GM15510 (cell line): ENCODE measurements around the gene TRPC4AP.

Source experiments
- POLR2A ChIP-seq: IDR thresholded peaks from 3 replicates; pipeline ENCODE4 v1.6.1; 2011; ENCODE audit warnings: borderline replicate concordance; ENCODE audit not compliant: insufficient read length; ENCODE audit errors: extremely low read depth

Gene TRPC4AP

DNA sequence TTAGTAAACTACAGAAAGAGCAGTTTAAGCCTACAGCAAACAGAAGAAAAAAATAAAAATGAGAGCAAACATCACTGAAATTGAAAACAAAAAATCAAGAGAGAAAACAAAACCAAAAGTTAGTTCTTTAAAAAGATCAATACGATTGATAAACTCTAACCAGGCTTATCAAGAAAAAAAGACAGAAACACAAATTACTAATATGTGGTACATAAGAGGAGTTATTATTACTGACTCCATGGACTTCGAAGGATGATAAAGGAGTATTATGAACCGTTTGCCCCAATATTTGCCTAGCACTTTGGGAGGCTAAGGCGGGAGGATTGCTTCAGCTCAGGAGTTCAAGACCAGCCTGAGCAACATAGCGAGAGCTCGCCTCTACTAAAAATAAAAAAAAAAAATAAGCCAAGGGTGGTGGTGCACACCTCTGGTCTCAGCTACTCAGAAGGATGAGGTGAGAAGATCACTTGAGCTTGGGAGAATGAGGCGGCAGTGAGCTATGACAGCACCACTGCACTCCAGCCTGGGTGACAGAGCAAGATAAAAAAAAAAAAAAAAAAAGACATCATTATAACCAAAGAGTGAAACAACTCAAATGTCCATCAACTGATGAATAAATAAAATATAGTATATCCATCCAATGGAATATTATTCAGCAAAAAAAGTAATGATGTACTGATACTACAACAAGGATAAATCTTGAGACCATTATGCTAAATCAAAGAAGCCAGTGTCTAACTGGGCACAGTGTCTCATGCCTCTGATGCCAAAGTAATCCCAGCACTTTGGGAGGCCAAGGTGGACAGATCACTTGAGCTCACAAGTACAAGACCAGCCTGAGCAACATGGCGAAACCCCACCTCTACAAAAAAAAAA, 12.9 kb downstream of the TRPC4AP start:
- no peak for TF ChIP-seq POLR2A

DNA sequence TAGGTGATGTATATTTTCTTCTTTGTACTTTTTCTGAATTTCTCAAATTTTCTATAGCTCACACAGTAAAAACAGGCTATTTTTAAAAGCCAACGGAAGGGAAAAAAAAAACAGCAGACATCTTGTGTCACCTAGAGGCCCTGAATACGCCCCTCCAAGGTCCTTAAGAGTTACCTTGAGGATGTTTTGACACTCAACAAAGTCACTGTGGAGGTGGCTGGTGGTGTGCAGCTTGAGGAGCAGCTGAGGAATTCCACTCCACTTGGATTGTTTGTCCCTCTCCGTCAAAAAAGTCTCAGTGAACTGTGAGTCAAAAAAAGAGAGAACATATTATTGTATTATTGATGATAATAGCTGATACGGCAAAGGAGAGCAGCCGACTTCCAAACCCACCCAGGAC, 14.7 kb downstream of the TRPC4AP start:
- TF ChIP-seq POLR2A: no peak

DNA sequence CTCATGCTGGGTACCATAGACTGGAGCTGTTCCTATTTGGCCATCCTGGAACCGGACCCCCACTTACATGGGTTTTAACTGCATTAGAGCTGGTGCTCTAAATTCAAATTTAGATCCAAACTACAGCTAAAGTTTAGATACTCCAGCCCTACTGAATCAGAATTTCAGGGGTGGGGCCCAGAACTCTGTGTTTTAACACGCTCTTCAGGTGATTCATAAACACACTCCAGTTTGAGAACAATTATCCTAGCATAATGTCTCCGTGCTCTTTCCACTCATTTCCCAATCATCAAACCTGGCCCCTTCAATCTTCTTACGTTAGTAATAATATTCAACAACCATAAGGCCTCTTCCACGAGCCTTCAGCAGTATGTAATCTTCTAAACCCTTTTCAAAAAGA, 15.3 kb downstream of the TRPC4AP start:
- TF ChIP-seq POLR2A: no peak

DNA sequence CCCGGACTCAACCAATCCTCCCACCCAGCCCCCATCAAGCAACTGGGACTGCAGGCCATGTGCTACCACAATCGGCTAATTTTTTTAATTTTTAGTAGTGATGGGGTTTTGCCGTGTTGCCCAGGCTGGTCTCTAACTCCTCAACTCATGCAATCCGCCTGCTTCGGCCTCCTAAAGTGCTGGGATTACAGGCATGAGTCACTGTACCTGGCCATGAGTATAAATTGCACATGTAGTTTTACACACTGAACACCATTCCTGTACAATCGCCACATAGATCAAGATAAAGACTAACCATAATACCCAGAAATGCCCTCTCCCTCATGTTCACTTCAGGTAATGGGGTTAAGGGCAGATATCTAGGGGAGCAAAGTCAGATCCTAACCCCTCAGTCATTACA, 26.4 kb downstream of the TRPC4AP start:
- TF ChIP-seq POLR2A: no peak

DNA sequence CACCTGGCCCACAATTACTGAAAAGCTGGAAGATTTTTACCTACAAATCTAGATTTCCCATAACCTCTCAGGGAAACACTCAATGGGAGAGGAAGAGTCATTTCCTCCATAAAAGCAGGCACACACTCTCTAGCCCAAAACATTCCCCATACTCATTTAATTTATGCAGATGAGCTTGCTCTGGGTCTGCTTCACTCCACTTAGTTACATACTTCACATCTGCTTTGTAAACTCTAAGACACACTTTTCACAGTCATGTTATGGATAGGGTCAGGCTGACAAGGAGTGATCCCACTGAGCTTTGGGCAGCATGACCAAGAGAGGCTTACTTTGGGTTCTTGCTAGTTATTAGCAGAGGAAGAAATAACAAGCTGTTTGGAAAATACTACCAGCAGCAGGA, 27.4 kb downstream of the TRPC4AP start:
- TF ChIP-seq POLR2A: no peak

DNA sequence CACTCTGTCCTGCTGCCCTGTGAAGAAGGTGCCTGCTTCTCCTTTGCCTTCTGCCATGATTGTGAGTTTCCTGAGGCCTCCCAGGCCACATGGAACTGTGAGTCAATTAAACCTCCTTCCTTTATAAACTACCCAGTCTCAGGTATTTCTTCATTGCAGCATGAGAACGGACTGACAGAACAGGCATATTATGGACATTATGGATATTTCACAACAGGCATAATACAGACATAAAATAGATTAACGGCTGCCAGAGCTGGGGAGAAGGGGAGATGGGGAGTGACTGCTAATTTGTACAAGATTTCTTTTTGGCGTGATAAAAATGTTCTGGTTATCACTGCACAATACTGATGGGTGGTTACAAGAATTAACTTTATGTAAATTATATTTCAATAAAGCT, 29.4 kb downstream of the TRPC4AP start:
- no peak for TF ChIP-seq POLR2A

DNA sequence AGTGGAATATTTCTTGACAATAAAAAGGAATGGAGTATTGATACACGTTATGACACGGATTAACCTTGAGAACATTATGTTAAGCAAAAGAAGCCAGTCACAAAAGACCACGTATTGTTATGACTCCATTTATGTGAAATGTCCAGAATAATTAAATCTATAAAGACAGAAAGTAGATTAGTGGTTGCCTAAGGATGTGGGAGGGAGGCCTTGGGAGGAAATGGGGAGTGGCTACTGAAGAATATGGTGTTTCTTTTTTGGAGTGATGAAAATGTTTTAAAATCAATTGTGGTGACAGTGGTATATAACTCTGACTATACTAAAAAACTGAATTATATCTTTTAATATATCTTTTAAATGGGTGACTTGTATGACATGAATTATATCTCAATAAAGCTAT, 30.1 kb downstream of the TRPC4AP start:
- TF ChIP-seq POLR2A: no peak

DNA sequence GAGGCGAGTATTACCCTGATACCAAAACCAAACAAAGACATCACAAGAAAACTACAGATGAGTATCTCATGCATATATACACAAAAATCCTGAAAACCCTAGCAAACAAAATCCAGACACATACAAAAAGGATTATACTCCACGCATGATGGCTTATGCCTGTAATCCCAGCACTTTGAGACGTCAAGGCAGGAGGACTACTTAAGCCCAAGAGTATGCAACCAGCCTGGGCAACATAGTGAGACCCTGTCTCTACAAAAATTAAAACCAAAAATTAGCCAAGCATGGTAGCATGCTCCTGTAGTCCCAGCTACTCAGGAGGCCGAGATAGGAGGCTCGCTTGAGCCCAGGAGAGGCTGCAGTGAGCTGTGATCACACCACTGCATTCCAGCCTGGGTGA, 32.4 kb downstream of the TRPC4AP start:
- TF ChIP-seq POLR2A: no peak

DNA sequence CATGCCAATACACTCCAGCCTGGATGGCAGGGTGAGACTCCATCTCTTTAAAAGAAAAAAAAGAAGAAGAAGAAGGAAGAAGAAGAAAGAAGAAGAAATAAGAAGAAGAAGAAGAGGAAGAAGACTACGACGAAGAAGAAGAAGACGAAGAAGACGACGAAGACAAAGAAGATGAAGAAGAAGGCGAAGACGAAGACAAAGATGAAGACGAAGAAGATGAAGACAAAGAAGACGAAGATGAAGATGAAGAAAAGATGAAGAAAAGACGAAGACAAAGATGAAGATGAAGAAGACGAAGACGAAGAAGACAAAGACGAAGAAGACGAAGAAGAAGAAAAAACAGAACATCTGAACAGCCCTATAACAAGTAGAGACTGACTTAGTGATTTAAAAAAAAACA, 33.0 kb downstream of the TRPC4AP start:
- no peak for TF ChIP-seq POLR2A

DNA sequence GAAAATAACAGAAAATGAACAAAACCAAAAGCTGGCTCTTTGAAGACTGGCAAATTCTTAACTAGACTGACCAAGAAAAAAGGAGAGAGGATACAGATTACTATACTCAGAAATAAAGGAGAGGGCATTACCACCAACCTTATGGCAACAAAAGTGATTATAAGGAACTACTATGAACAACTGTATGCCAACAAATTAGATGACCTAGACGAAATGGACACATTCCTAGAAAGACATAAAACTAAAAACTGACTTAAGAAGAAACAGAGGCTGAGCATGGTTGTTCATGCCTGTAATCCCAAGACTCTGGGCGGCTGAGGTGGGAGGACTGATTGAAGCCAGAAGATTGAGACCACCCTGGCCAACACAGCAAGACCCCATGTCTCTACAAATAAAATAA, 33.5 kb downstream of the TRPC4AP start:
- TF ChIP-seq POLR2A: no peak

DNA sequence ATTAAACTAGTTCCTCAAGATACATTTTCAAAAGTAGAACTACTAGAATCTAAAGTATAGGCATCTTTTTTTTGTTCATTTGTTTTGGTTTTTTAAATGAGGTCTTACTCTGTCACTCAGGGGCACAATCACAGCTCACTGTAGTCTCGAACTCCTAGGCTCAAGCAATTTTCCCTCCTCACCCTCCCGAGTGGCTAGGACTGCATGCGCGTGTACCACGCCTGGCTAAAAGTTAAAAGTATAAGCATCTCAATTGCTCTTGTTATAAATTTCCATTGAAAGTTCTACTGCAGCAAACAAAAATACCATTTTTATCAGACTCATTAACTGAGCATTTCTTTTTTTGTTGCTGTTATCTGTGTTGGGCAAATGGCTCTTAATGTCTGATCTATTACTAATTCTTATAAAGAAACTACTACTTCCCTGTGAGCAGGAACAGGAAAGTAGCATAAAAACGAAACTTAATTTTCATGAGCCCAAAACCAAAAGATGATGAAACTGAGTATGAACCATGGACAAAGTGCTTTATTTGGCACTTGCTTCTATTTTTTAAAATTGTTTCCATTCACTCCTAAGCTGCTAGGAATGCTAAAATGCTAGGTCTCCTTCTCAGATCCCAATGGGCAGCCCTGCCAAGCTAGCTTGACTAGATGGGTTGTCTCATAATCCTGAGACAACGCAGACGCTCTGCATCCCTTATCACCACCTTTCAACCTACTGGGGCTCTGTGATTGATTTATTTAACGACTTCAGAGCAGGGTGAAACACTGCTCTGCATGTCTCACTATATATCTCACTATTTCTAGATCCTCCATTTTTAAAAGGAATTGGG, 36.9 kb downstream of the TRPC4AP start:
- TF ChIP-seq POLR2A: no peak

DNA sequence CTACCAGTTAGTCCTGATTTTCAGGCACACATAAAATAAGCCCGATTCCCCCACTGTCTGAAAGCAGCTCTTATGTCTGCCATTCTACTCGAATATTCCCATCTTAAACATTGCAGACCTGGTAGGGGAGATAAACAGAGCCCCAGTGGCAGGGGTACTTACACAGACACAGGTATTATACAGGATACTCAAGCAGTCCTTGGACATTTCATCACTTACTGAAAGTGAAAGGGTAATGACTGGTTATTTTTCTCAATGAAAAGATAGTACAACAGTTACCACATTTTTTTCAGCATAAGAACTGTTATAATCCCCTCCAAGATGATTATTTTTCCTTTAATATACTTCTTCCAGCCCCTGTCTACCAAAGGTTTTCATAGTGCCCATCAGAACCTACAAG, 37.8 kb downstream of the TRPC4AP start:
- TF ChIP-seq POLR2A: no peak

DNA sequence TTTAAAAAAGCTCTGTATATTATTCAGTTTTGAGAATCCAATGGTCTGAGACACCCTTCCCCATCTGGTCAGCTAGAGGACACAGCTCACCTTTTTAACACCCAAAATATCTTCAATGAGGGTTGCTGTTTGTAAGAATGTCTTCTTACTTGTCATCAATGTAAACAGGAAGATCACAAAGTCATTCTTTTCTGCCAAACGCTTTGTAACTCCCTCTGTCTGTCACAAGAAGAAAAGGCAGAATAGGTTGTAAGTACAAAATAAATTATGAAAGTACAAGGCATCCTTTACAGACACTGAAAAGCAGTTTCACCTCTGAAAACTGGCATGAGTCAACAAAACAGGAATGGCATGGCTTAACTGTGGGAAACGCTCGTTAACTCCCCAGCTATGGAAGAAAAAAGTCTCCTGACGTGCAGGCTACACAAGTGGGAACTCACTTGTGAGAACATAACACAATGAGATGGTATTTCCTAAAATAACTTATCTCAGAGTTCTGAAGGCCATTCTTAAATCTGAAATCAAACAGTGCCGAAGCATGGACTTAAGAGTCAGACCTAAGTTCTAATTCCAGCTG, 42.7 kb downstream of the TRPC4AP start:
- no peak for TF ChIP-seq POLR2A

DNA sequence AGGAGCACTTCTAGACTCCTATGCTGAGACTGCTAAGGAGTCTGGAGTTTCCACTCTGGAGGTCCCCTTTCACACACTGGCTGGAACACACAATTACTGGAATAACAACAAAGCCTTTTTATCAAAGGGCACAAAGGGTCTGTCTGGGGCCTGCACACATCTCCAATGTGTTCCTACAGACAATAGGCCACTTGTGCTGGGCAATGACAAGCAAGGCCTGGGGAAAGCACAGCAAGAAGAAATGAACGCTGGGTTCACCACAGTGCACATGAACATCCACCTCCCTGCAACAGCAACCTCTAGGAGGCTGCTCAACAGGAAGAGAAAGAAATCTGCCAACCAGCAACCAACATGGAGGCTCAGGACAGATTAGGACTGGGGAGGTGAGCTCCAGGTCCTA, 43.9 kb downstream of the TRPC4AP start:
- TF ChIP-seq POLR2A: no peak

DNA sequence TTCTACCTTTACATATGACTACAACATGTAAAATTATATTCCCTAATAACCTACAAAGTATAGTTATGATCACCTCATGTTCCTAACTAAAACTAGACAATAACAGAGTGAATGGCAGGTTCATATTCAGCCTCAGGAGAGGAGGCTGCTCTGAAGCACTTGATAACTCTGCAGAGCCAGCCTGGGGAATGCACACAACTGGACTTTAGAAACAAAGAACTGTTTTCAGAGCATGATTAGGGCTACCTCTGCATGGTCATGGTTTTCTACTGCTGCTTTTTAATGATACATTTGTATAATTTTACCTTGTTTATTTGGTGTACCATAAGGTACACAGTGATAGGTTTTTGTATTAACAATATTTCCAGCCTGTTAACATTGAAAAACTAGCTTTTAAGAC, 50.3 kb downstream of the TRPC4AP start:
- no peak for TF ChIP-seq POLR2A
